Loucy (cell line): ENCODE results near the gene STOX1.
"Not testable (repeated sequence)": the region's sequence is repeated elsewhere in the genome, so short reads cannot be mapped to it uniquely, and the experiment has no call there.

Experiments used
- H2AFZ ChIP-seq: fragments of 200-600 bp; sonication (generic); 2 replicates; pipeline ENCODE4 v1.6.0; 2016; ENCODE audit warnings: antibody characterized with exemption, mild to moderate bottlenecking, low read length, moderate library complexity
- H3F3A ChIP-seq: fragments of 200-600 bp; 2 replicates; pipeline ENCODE4 v1.6.0; 2016; ENCODE audit warnings: antibody characterized with exemption, low read depth, mild to moderate bottlenecking
- H3K27me3 ChIP-seq: fragments of 200-600 bp; sonication (generic); 2 replicates; pipeline ENCODE4 v1.6.1; 2014; ENCODE audit warnings: low read length, mild to moderate bottlenecking; ENCODE audit not compliant: insufficient read depth, poor library complexity, severe bottlenecking
- H3K36me3 ChIP-seq: fragments of 200-600 bp; sonication (generic); 2 replicates; pipeline ENCODE4 v1.6.1; 2016; ENCODE audit warnings: low read length; ENCODE audit not compliant: insufficient read depth
- H3K4me1 ChIP-seq: fragments of 200-600 bp; sonication (generic); 2 replicates; pipeline ENCODE4 v1.5.1; 2014; ENCODE audit warnings: low read length, mild to moderate bottlenecking; ENCODE audit not compliant: insufficient read depth, poor library complexity, severe bottlenecking
- H3K4me2 ChIP-seq: fragments of 200-600 bp; sonication (generic); 2 replicates; pipeline ENCODE4 v1.6.0; 2014; ENCODE audit warnings: antibody characterized with exemption, low read length, low read depth, mild to moderate bottlenecking; ENCODE audit not compliant: poor library complexity, severe bottlenecking
- H3K4me3 ChIP-seq: fragments of 200-600 bp; sonication (generic); 2 replicates; pipeline ENCODE4 v1.5.1; 2014; ENCODE audit warnings: low read length, mild to moderate bottlenecking, mixed read lengths; ENCODE audit not compliant: poor library complexity, severe bottlenecking
- H3K79me2 ChIP-seq: fragments of 200-600 bp; sonication (generic); 2 replicates; pipeline ENCODE4 v1.6.1; 2014; ENCODE audit warnings: low read length; ENCODE audit not compliant: insufficient read depth
- H3K9ac ChIP-seq: fragments of 200-600 bp; sonication (generic); 2 replicates; pipeline ENCODE4 v1.6.0; 2014; ENCODE audit warnings: mild to moderate bottlenecking, low read depth, low read length, moderate library complexity; ENCODE audit not compliant: poor library complexity, severe bottlenecking
- H3K9me2 ChIP-seq: fragments of 200-600 bp; sonication (generic); replicated peaks from 2 replicates; pipeline ENCODE4 v1.6.1; 2016; ENCODE audit warnings: low read depth, low read length, mixed read lengths
- H3K9me3 ChIP-seq: fragments of 200-600 bp; sonication (generic); 2 replicates; pipeline ENCODE4 v1.6.1; 2014; ENCODE audit warnings: mild to moderate bottlenecking, antibody characterized with exemption, low read length, low read depth; ENCODE audit not compliant: insufficient read depth
- H4K20me1 ChIP-seq: fragments of 200-600 bp; sonication (generic); 2 replicates; pipeline ENCODE4 v1.6.0; 2014; ENCODE audit warnings: antibody characterized with exemption, low read length, mild to moderate bottlenecking; ENCODE audit not compliant: insufficient read depth, poor library complexity, severe bottlenecking
- EZH2phosphoT487 ChIP-seq: fragments of 200-600 bp; IDR thresholded peaks from 2 replicates; pipeline ENCODE4 v1.6.1; 2018; ENCODE audit warnings: antibody characterized with exemption, mild to moderate bottlenecking, moderate library complexity, borderline replicate concordance
- TF ChIP-seq, protein P1 (sequence below): fragments of 200-600 bp; sonication (generic); conservative IDR thresholded peaks from 2 replicates; pipeline ENCODE4 v1.5.1; 2014; ENCODE audit warnings: mild to moderate bottlenecking, antibody characterized with exemption, low read length

Gene STOX1

DNA sequence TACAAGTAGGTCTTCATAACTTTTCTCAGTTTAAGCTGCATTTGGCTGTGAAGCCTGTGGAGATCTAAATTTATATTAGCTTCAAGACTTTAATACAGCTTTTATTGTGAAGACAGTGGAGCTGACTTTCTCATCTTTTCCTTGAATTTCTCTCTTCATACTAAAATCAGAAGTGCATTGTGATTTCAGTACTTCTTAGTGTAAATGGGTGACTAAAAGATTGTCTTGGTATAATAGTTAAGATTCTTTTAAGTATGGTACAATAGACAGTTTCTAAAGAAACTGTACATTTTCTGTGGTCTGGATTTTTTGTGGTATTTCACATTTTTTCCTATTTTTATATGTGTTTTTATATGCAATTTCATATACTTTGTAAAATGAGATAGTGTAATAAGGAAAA is 107.7 kb downstream of the STOX1 start:
- H3K4me1 ChIP-seq, result no peaks in the 10 kb centered on the region
- no peaks in the 10 kb centered on the region for H3K27me3 ChIP-seq
- H3K9ac ChIP-seq, result no peak overlapping the region
- no peaks in the 10 kb centered on the region for H4K20me1 ChIP-seq
- H3F3A ChIP-seq, result no peaks in the 10 kb centered on the region
- no peak overlapping the region for H2AFZ ChIP-seq
- no peaks in the 10 kb centered on the region; the same call in 1 of the 2 replicates for H3K79me2 ChIP-seq
- H3K9me3 ChIP-seq, result no peaks in the 10 kb centered on the region
- H3K4me2 ChIP-seq, result no peak overlapping the region
- H3K36me3 ChIP-seq, result peaks cover 73% of the 10 kb centered on the region; the same call in 1 of the 2 replicates
- H3K4me3 ChIP-seq, result no peak overlapping the region
- TF ChIP-seq, protein P1, sequence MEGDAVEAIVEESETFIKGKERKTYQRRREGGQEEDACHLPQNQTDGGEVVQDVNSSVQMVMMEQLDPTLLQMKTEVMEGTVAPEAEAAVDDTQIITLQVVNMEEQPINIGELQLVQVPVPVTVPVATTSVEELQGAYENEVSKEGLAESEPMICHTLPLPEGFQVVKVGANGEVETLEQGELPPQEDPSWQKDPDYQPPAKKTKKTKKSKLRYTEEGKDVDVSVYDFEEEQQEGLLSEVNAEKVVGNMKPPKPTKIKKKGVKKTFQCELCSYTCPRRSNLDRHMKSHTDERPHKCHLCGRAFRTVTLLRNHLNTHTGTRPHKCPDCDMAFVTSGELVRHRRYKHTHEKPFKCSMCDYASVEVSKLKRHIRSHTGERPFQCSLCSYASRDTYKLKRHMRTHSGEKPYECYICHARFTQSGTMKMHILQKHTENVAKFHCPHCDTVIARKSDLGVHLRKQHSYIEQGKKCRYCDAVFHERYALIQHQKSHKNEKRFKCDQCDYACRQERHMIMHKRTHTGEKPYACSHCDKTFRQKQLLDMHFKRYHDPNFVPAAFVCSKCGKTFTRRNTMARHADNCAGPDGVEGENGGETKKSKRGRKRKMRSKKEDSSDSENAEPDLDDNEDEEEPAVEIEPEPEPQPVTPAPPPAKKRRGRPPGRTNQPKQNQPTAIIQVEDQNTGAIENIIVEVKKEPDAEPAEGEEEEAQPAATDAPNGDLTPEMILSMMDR, result no peak
- no peak for TF ChIP-seq EZH2phosphoT487
- H3K9me2 ChIP-seq, result no peaks in the 10 kb centered on the region

- no peaks in the 10 kb centered on the region for H3K9me3 ChIP-seq
- TF ChIP-seq, protein P1, result no peak
- TF ChIP-seq EZH2phosphoT487, result no peak
- H3K9me2 ChIP-seq, result no peaks in the 10 kb centered on the region
- no peak overlapping the region for H3K4me3 ChIP-seq
- H3K36me3 ChIP-seq, result peaks cover 76% of the 10 kb centered on the region; the same call in 1 of the 2 replicates
- no peak overlapping the region for H2AFZ ChIP-seq
- H3K4me2 ChIP-seq, result no peak overlapping the region
- no peak overlapping the region for H3K9ac ChIP-seq
- no peaks in the 10 kb centered on the region for H3K4me1 ChIP-seq
- H3K79me2 ChIP-seq, result no peaks in the 10 kb centered on the region
- no peaks in the 10 kb centered on the region for H3K27me3 ChIP-seq
- no peaks in the 10 kb centered on the region for H4K20me1 ChIP-seq
- no peaks in the 10 kb centered on the region for H3F3A ChIP-seq
Observed at GRCh38 chr10:68938117-68938516, 110.8 kb downstream of the STOX1 start.

DNA sequence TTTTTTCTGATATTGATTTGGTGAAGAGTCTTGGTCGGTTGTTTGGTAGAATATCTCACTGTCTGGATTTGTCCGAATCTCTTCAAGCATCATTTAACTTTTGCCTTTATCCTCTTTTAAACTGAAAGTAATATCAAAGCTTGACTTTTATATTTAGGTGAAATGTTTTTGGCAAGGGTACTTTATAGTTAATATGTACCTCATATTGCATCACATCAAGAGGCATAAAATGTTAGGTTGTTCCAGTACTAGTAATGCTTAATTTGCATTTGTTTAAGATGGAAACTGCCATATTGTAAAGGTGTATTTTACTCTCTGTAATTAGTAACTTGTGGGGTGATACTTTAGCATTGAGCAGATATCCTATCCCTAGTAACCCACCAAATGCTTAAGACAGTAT is 111.6 kb downstream of the STOX1 start:
- Histone ChIP-seq H3K4me2 (no peak overlapping the region), H3K4me1 (no peaks in the 10 kb centered on the region), H4K20me1 (no peaks in the 10 kb centered on the region), H3K4me3 (no peak overlapping the region), H3F3A (no peaks in the 10 kb centered on the region), H3K9me2 (no peaks in the 10 kb centered on the region), H3K36me3 (peaks cover 81% of the 10 kb centered on the region; the same call in 1 of the 2 replicates), H3K79me2 (no peaks in the 10 kb centered on the region), H3K27me3 (no peaks in the 10 kb centered on the region), H2AFZ (no peak overlapping the region), H3K9ac (no peak overlapping the region), H3K9me3 (no peaks in the 10 kb centered on the region)
- TF ChIP-seq, protein P1, result no peak
- no peak for TF ChIP-seq EZH2phosphoT487

DNA sequence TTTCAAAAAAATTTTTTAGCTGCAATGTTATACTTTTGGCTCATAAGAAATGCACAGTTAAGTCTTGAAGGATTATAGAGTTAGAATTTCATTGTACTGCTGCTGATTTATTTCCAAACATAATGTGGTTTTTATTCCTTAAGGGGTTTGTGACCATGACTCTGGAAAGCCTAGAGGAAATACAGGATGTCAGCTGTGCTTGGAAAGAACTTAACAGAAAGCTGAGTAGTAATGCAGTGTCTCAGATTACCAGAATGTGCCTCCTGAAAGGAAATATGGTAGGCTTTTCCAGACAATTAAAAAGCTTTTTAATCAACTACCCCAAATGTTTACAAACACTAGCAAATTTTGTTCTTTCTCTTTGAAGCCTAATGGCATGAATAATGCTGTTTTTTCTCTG is 113.6 kb downstream of the STOX1 start:
- not testable (repeated sequence) for H3K4me1 ChIP-seq, H3K79me2 ChIP-seq, H4K20me1 ChIP-seq, H3K9me3 ChIP-seq, H3F3A ChIP-seq, H3K4me3 ChIP-seq, H3K9me2 ChIP-seq, H2AFZ ChIP-seq, H3K4me2 ChIP-seq, H3K9ac ChIP-seq, H3K27me3 ChIP-seq
- peaks cover 78% of the 10 kb centered on the region; the same call in 1 of the 2 replicates for H3K36me3 ChIP-seq
